HepG2 (cell line): ENCODE measurements around the gene GALP. TPM values are rescaled to one million over a fixed set of nuclear protein-coding genes. Genes with fewer than 3 reads are reported as not detected.
"Not testable (repeated sequence)": the region's sequence is repeated elsewhere in the genome, so short reads cannot be mapped to it uniquely, and the experiment has no call there.

Experiments used
- ATAC-seq: fragments of 200-7000 bp; cut with Tn5 transposase; 3 replicates; pipeline ENCODE4 v1.9.1; 2020; ENCODE audit warnings: mild to moderate bottlenecking, moderate library complexity
- BruUV-seq: library from RNA; stranded (reverse); fragments of 400-500 nt; replicated peaks from 2 replicates; lab custom pipeline; 2021; lab: Mats Ljungman, UMichigan
- CTCF ChIA-PET: fragments of 300-600 bp; formaldehyde crosslinking; extraction: SDS; loops from one replicate; lab custom pipeline; 2021; ENCODE audit warnings: low total read pairs, inconsistent platforms, low intra/inter-chr PET ratio; lab: Yijun Ruan, JAX
- POLR2A ChIA-PET: fragments of 350-600 bp; sonication (Branson Sonifier 250); formaldehyde crosslinking; loops from one replicate; lab custom pipeline; 2020; ENCODE audit warnings: antibody characterized with exemption, inconsistent platforms; lab: Yijun Ruan, JAX
- DNase-seq: peaks from one replicate; pipeline ENCODE4 v3.0.0-alpha.2; 2015; ENCODE audit warnings: low spot score
- FAIRE-seq: peaks from 3 replicates; lab custom pipeline; 2011; peaks lifted over from hg19 to GRCh38; lab: Jason Lieb, UNC
- H2AFZ ChIP-seq: one replicate; pipeline ENCODE4 v1.6.1; 2011; ENCODE audit warnings: low read length, inconsistent platforms
- H3K27ac ChIP-seq: fragments of 300-600 bp; 3 replicates; pipeline ENCODE4 v1.8.0; 2011; ENCODE audit warnings: mixed run types, mild to moderate bottlenecking, mixed read lengths, low read length, inconsistent platforms; ENCODE audit not compliant: insufficient read depth; ENCODE audit errors: extremely low read length
- H3K27me3 ChIP-seq, 2 experiments: fragments of 200-600 bp in 1 of 2; 2 replicates in 1 of 2; 3 replicates in 1 of 2; pipeline versions ENCODE4 v1.6.0 to v1.8.0; 2011; ENCODE audit warnings: low read length in 2 of 2, mild to moderate bottlenecking in 2 of 2, moderate library complexity in 2 of 2, inconsistent platforms in 1 of 2; ENCODE audit not compliant: insufficient read depth in 2 of 2, control insufficient read depth in 1 of 2
- H3K36me3 ChIP-seq, 2 experiments: fragments of 200-600 bp in 1 of 2; replicated peaks in 1 of 2; 2 replicates in 1 of 2; 3 replicates in 1 of 2; pipeline versions ENCODE4 v1.5.1 to v1.8.0; 2011; ENCODE audit warnings: low read length in 2 of 2, inconsistent platforms in 1 of 2; ENCODE audit not compliant: insufficient read depth in 2 of 2, control insufficient read depth in 1 of 2
- H3K4me1 ChIP-seq: 2 replicates; pipeline ENCODE4 v1.5.1; 2012; ENCODE audit warnings: low read length, inconsistent platforms; ENCODE audit not compliant: insufficient read depth
- H3K4me2 ChIP-seq: 2 replicates; pipeline ENCODE4 v1.6.0; 2011; ENCODE audit warnings: low read depth, low read length, inconsistent platforms
- H3K4me3 ChIP-seq, 3 experiments: fragments of 200-600 bp in 1 of 3; sonication (generic), shearing (Covaris generic) in 1 of 3; replicated peaks in 1 of 3; 2 replicates each; pipeline ENCODE4 v1.5.1; 2011 to 2016; ENCODE audit warnings: low read length in 3 of 3, inconsistent platforms in 2 of 3, low read depth in 2 of 3, mild to moderate bottlenecking in 2 of 3, control low read depth in 1 of 3, mixed read lengths in 1 of 3; ENCODE audit not compliant: insufficient read depth in 1 of 3
- H3K79me2 ChIP-seq: one replicate; pipeline ENCODE4 v1.6.1; 2011; ENCODE audit warnings: low read length, inconsistent platforms; ENCODE audit not compliant: insufficient read depth
- H3K9ac ChIP-seq: 2 replicates; pipeline ENCODE4 v1.6.0; 2011; ENCODE audit warnings: mild to moderate bottlenecking, low read depth, low read length, inconsistent platforms; ENCODE audit not compliant: insufficient read depth
- H3K9me3 ChIP-seq: 2 replicates; pipeline ENCODE4 v1.5.1; 2012; ENCODE audit warnings: mild to moderate bottlenecking, low read length
- H4K20me1 ChIP-seq: 2 replicates; pipeline ENCODE4 v1.6.0; 2011; ENCODE audit warnings: inconsistent platforms, mild to moderate bottlenecking, low read length, moderate library complexity; ENCODE audit not compliant: insufficient read depth
- ATF7 ChIP-seq, 2 experiments: fragments of 450-650 bp in 1 of 2; sonication (generic) in 1 of 2; formaldehyde crosslinking in 1 of 2; IDR thresholded peaks; 2 replicates each; pipeline versions ENCODE4 v1.4.0 to v1.6.1; 2016 to 2020; ENCODE audit warnings: antibody characterized with exemption in 1 of 2, mild to moderate bottlenecking in 1 of 2, missing genetic modification reagents in 1 of 2
- CREM ChIP-seq, 2 experiments: sonication (generic) in 1 of 2; formaldehyde crosslinking in 1 of 2; IDR thresholded peaks; 2 replicates each; pipeline versions ENCODE4 v1.4.0 to v1.6.1; 2016 to 2020; ENCODE audit warnings: antibody characterized with exemption in 1 of 2, mild to moderate bottlenecking in 1 of 2, missing genetic modification reagents in 1 of 2
- HNRNPL ChIP-seq: fragments of 200-400 bp; formaldehyde crosslinking; IDR thresholded peaks from 2 replicates; pipeline ENCODE4 v1.6.1; 2017; ENCODE audit warnings: mild to moderate bottlenecking, low read depth, low read length
- NFYB ChIP-seq: sonication (generic); formaldehyde crosslinking; IDR thresholded peaks from 2 replicates; pipeline ENCODE4 v1.4.0; 2020; ENCODE audit warnings: missing genetic modification reagents
- TBP ChIP-seq: sonication (generic); formaldehyde crosslinking; IDR thresholded peaks from 2 replicates; pipeline ENCODE4 v1.5.0; 2020; ENCODE audit warnings: missing genetic modification reagents
- ZNF24 ChIP-seq: fragments of 450-650 bp; IDR thresholded peaks from 2 replicates; pipeline ENCODE4 v1.6.1; 2017; ENCODE audit warnings: antibody characterized with exemption, mild to moderate bottlenecking
- ZNF510 ChIP-seq: sonication (generic); formaldehyde crosslinking; IDR thresholded peaks from 2 replicates; pipeline ENCODE4 v1.4.0; 2020; ENCODE audit warnings: low read depth, mild to moderate bottlenecking, missing genetic modification reagents
- WGBS: methylation state at CpG from one replicate; pipeline ENCODE4 v1.1.6; 2017; ENCODE audit warnings: low lambda C conversion rate; 5-methylcytosine and 5-hydroxymethylcytosine counted together
- in situ Hi-C: cut with HindIII; loops from 2 replicates; pipeline ENCODE4 v1.10.0; 2017; ENCODE audit warnings: low pct_unique_long_range_greater_than_20kb; ENCODE audit not compliant: extremely low pct_ligation_motif_present
- intact Hi-C: fragments of 100-400 bp; cut with micrococcal nuclease; formaldehyde crosslinking; loops from one replicate; pipeline ENCODE4 v1.10.0; 2022; ENCODE audit not compliant: unreplicated experiment
- polyA plus RNA-seq, 8 experiments: library from polyadenylated mRNA; depleted of rRNA in 3 of 8; stranded (reverse) in 7 of 8; unstranded in 1 of 8; fragments of >200 nt; fragmentation: Illumina TruSeq in 4 of 8; extraction: Trizol in 4 of 8; gene quantifications; 2 replicates each; pipeline versions ENCODE4 v1.2.1 to v1.2.3, GENCODE V29; 2011 to 2016; ENCODE audit warnings: low read depth in 4 of 8, missing spikeins in 1 of 8, mixed read lengths in 1 of 8; ENCODE audit not compliant: insufficient read depth in 1 of 8
- total RNA-seq, 5 experiments: library from RNA; depleted of rRNA; stranded (reverse); fragments of >200 nt; fragmentation: Illumina TruSeq; extraction: Trizol; gene quantifications; 2 replicates each; pipeline ENCODE4 v1.2.3, GENCODE V29; 2016; ENCODE audit warnings: low read depth in 1 of 5
- TF ChIP-seq, protein P1 (sequence below): sonication (generic); formaldehyde crosslinking; IDR thresholded peaks from 2 replicates; pipeline ENCODE4 v1.4.0; 2020; ENCODE audit warnings: missing genetic modification reagents
- TF ChIP-seq, protein P2 (sequence below): IDR thresholded peaks from 2 replicates; pipeline ENCODE4 v1.6.1; 2016
- TF ChIP-seq, protein P3 (sequence below): sonication (generic); formaldehyde crosslinking; IDR thresholded peaks from 2 replicates; pipeline ENCODE4 v1.8.1; 2023; ENCODE audit warnings: mild to moderate bottlenecking, moderate library complexity, missing genetic modification reagents

GALP gene
- total and polyA plus RNA-seq, 2 of the 13 experiments (the other 11 are each of a cell fraction or from before 2014, with no cell fraction given) = not detected

DNA sequence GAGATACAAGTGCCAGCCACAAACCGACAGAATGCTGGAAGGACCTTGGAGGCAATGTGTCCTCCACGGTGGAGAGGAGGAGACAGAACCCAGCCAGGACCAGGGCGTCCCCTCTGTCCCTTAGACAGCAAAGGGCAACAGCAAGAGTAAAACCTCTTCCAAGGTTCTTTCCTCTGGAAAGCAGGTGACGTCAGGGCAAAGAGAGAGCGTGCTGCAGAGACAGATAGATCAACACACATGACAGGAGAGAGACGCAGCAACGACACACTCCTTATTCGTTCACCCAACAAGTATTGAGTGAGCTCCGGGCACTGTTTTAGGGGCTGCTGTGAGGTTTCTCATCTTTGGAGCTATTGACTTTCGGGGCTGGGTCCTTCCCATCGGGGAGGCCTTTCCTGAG is 1.3 kb upstream of the GALP start (continued):
- TF ChIP-seq ATF7 (IDR thresholded peaks at IDR 0.05) = peak; percentile 82
- no peak for TF ChIP-seq ATF7 (CRISPR knock-in tag; IDR thresholded peaks at IDR 0.05)
- TF ChIP-seq NFYB (CRISPR knock-in tag) = no peak
- no peak for TF ChIP-seq TBP (CRISPR knock-in tag)
- TF ChIP-seq ZNF510 = no peak
- peak; percentile 14; the same call in 1 of the 2 replicates for TF ChIP-seq CREM (IDR thresholded peaks at IDR 0.05)
- TF ChIP-seq CREM (CRISPR knock-in tag; IDR thresholded peaks at IDR 0.05) = no peak
- TF ChIP-seq, protein P1, sequence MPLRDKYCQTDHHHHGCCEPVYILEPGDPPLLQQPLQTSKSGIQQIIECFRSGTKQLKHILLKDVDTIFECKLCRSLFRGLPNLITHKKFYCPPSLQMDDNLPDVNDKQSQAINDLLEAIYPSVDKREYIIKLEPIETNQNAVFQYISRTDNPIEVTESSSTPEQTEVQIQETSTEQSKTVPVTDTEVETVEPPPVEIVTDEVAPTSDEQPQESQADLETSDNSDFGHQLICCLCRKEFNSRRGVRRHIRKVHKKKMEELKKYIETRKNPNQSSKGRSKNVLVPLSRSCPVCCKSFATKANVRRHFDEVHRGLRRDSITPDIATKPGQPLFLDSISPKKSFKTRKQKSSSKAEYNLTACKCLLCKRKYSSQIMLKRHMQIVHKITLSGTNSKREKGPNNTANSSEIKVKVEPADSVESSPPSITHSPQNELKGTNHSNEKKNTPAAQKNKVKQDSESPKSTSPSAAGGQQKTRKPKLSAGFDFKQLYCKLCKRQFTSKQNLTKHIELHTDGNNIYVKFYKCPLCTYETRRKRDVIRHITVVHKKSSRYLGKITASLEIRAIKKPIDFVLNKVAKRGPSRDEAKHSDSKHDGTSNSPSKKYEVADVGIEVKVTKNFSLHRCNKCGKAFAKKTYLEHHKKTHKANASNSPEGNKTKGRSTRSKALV (CRISPR knock-in tag) = no peak
- TF ChIP-seq, protein P2, sequence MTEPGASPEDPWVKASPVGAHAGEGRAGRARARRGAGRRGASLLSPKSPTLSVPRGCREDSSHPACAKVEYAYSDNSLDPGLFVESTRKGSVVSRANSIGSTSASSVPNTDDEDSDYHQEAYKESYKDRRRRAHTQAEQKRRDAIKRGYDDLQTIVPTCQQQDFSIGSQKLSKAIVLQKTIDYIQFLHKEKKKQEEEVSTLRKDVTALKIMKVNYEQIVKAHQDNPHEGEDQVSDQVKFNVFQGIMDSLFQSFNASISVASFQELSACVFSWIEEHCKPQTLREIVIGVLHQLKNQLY (CRISPR knock-in tag) = no peak
- TF ChIP-seq, protein P3, sequence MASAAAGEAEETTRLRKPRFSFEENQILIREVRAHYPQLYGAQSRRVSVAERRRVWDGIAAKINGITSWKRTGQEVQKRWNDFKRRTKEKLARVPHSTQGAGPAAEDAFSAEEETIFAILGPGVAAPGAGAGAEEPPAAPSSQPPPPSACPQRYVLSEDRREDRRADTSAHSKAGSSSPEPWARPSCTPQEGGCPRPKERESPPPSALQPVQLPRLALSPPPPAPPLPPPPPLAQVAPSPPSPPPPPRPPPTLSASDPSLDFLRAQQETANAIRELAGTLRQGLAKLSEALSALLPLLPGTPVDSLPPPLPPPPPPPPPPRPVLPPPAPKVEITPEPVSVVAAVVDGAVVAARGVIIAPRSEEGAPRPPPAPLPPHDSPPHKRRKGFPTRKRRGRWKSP = no peak
- TF ChIP-seq ZNF24 = no peak
- TF ChIP-seq, all 625 proteins: peak for 3

DNA sequence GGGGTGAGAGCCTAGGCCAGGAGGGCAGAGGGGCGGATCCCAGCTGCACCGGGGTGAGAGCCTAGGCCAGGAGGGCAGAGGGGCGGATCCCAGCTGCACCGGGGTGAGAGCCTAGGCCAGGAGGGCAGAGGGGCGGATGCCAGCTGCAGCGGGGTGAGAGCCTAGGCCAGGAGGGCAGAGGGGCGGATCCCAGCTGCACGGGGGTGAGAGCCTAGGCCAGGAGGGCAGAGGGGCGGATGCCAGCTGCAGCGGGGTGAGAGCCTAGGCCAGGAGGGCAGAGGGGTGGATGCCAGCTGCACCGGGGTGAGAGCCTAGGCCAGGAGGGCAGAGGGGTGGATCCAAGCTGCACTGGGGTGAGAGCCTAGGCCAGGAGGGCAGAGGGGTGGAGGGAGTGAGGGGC is 502 bp downstream of the GALP start:
- DNase-seq, H3K27ac ChIP-seq, H3K36me3 ChIP-seq, H3K79me2 ChIP-seq, H3K9me3 ChIP-seq, H2AFZ ChIP-seq, CTCF ChIA-PET, in situ Hi-C loops, BruUV-seq, ATAC-seq, H3K4me3 ChIP-seq, H3K9ac ChIP-seq, intact Hi-C loops, FAIRE-seq, H3K4me2 ChIP-seq, H4K20me1 ChIP-seq: not testable (repeated sequence)
- H3K27me3 ChIP-seq = peaks cover 0 to 16% of the 10 kb centered on the region in 2 experiments; a peak in 3 of 5 replicates
- peaks cover 30% of the 10 kb centered on the region for H3K4me1 ChIP-seq
- WGBS = 28% methylated on average over 9 of the region's 11 CpGs
- POLR2A ChIA-PET = interaction anchor here (5.0 kb wide), 1 partner anchor 34 kb away, joined by 26 read pairs; no protein-coding TSS in a partner anchor
- TF ChIP-seq HNRNPL = peak; percentile 65; the same call in 1 of the 2 replicates
